K562 treated with DMSO at 1 percent for 24 hours (cell line): Measurements from ENCODE around the gene AK3. TPM values are rescaled to one million over a fixed set of nuclear protein-coding genes. Genes with fewer than 3 reads are reported as not detected.

Experiments used
- total RNA-seq: library from RNA; unstranded; fragments of 300-600 nt; gene quantifications from 2 replicates; pipeline ENCODE4 v1.2.3, GENCODE V29; 2022; ENCODE audit warnings: low read depth; ENCODE audit not compliant: insufficient read depth

The AK3 gene
- 28.9 and 32.6 TPM in 2 replicates for total RNA-seq

GRCh38 chr9:4740638-4741364 lies at the start of gene AK3:
Gene AK3, minus strand, starts transcription at chr9:4741202. Its CDS starts 115 bp downstream, at chr9:4741087.

GRCh38 chr9:4679268-4680172 lies 61.5 kb downstream of the AK3 start, which contains the start of gene CDC37L1:
Gene CDC37L1, plus strand, starts transcription at chr9:4679569. Its CDS starts 199 bp downstream, at chr9:4679768.

GRCh38 chr9:4666042-4666699 lies 74.8 kb downstream of the AK3 start, which contains the start of gene SPATA6L:
Gene SPATA6L, minus strand, starts transcription at chr9:4666480. Its CDS starts 230 bp downstream, at chr9:4666250.

GRCh38 chr9:4662108-4662988 lies 78.7 kb downstream of the AK3 start, which contains the start of gene PLPP6:
Gene PLPP6, plus strand, starts transcription at chr9:4662294. Its CDS starts 82 bp downstream, at chr9:4662376.

Other genes with a start within 250 kb of the AK3 start
- 8.2 and 8.4 TPM in 2 replicates for gene PLPP6, start 78.9 kb downstream of the AK3 start, total RNA-seq
- gene SPATA6L, start 74.7 kb downstream of the AK3 start, total RNA-seq: not detected in 2 replicates
- 4.8 and 6.4 TPM in 2 replicates for gene CDC37L1, start 61.6 kb downstream of the AK3 start, total RNA-seq
- gene RCL1, start 51.7 kb upstream of the AK3 start, total RNA-seq: 15.3 and 15.5 TPM in 2 replicates
- 5.8 and 6.9 TPM in 2 replicates for gene JAK2, start 244.1 kb upstream of the AK3 start, total RNA-seq